ENCODE results near the gene ZFR2.
"Not testable (repeated sequence)": the region's sequence is repeated elsewhere in the genome, so short reads cannot be mapped to it uniquely, and the experiment has no call there.

The ZFR2 gene

DNA sequence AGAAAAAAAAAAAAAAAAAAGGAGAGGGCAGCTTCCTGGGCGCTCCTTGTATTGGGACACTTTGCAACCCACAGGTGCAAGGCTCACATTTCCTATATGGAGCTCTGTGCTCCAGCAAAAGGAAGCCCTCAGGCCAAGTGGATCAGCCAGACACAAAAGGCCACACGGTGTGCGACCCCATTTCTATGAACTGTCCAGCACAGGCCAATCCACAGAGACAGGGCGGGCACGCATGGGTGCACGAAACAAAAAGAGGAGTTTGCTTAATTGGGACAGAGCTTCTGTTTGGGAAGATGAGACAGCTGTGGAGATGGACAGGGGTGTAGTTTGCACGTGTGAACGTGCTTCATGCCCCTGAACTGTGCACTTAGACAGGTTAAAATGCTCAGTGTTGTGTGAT, 51.1 kb downstream of the ZFR2 start:
- H2AFZ ChIP-seq (ENCODE audit: low read depth, low read length), result no peak overlapping the region
- H4K20me1 ChIP-seq (ENCODE audit: insufficient read depth, low read length), result no peaks in the 10 kb centered on the region
- H3K9me3 ChIP-seq (ENCODE audit: insufficient read depth, low read length, severe bottlenecking), result no peaks in the 10 kb centered on the region
- no peaks in the 10 kb centered on the region for H3K79me2 ChIP-seq (ENCODE audit: insufficient read depth, low read length)
- no peak overlapping the region for H3K9ac ChIP-seq (ENCODE audit: low read depth, low read length)
- H3K27me3 ChIP-seq (ENCODE audit: insufficient read depth, low read length, poor library complexity), result no peaks in the 10 kb centered on the region
- no peak for DNase-seq
- H3K27ac ChIP-seq (ENCODE audit: low read length), result no peak overlapping the region
- TF ChIP-seq EZH2 (IDR thresholded peaks at IDR 0.05; ENCODE audit: borderline replicate concordance, low read depth, low read length, severe bottlenecking), result no peak
- ATAC-seq (ENCODE audit: insufficient read depth, low read depth), result no peak
- H3K4me3 ChIP-seq (ENCODE audit: low read depth in 1 of 2, low read length in 2 of 2), result no peak overlapping the region
- H3K4me1 ChIP-seq (ENCODE audit: insufficient read depth, low read length), result peaks cover 18% of the 10 kb centered on the region
- no peaks in the 10 kb centered on the region for H3K36me3 ChIP-seq (ENCODE audit: insufficient read depth, low read length)
- no peak overlapping the region for H3K4me2 ChIP-seq (ENCODE audit: insufficient read depth, low read length)

DNA sequence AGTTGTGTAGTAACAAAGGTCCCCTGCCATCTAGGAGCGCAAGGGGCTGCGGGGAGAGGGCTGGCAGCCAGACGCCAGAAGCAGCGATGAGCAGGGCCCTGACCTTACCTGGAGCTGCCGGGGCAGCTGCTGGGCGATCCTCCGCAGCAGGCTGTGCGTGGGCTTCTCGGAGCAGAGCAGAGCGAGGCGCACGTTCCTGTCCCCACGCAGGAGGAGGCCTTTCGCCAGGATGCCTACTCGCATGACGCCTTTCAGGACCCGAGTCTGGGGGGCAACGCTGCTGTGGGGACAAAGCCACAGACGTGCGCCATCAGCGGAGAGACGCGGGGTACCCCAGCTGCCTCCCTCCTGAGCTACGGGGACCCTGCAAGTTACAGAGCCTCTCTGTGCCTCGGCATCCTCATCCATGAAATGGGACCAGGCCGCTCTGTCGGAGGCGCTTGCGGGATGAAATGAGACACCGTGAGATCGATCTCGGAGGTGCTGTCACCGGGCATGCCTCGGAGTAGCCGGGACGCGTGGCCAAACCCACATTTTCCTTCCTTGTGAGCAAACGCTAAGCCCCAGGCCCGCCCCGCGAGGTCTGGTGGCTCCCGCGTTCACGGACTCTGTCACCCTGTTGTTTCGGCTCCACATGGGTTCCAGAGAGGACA, 52.1 kb downstream of the ZFR2 start:
- Histone ChIP-seq H3K4me1 (ENCODE audit: insufficient read depth, low read length) (peaks cover 24% of the 10 kb centered on the region), H3K36me3 (ENCODE audit: insufficient read depth, low read length) (no peaks in the 10 kb centered on the region), H2AFZ (ENCODE audit: low read depth, low read length) (no peak overlapping the region), H3K4me3 (ENCODE audit: low read depth in 1 of 2, low read length in 2 of 2) (no peak overlapping the region), H3K9me3 (ENCODE audit: insufficient read depth, low read length, severe bottlenecking) (no peaks in the 10 kb centered on the region), H3K27me3 (ENCODE audit: insufficient read depth, low read length, poor library complexity) (no peaks in the 10 kb centered on the region), H4K20me1 (ENCODE audit: insufficient read depth, low read length) (no peaks in the 10 kb centered on the region), H3K4me2 (ENCODE audit: insufficient read depth, low read length) (no peak overlapping the region), H3K27ac (ENCODE audit: low read length) (no peak overlapping the region), H3K79me2 (ENCODE audit: insufficient read depth, low read length) (no peaks in the 10 kb centered on the region), H3K9ac (ENCODE audit: low read depth, low read length) (no peak overlapping the region)
- ATAC-seq (ENCODE audit: insufficient read depth, low read depth) (no peak), DNase-seq (no peak)
- TF ChIP-seq EZH2 (IDR thresholded peaks at IDR 0.05; ENCODE audit: borderline replicate concordance, low read depth, low read length, severe bottlenecking), result no peak
- TF ChIP-seq, protein P1, sequence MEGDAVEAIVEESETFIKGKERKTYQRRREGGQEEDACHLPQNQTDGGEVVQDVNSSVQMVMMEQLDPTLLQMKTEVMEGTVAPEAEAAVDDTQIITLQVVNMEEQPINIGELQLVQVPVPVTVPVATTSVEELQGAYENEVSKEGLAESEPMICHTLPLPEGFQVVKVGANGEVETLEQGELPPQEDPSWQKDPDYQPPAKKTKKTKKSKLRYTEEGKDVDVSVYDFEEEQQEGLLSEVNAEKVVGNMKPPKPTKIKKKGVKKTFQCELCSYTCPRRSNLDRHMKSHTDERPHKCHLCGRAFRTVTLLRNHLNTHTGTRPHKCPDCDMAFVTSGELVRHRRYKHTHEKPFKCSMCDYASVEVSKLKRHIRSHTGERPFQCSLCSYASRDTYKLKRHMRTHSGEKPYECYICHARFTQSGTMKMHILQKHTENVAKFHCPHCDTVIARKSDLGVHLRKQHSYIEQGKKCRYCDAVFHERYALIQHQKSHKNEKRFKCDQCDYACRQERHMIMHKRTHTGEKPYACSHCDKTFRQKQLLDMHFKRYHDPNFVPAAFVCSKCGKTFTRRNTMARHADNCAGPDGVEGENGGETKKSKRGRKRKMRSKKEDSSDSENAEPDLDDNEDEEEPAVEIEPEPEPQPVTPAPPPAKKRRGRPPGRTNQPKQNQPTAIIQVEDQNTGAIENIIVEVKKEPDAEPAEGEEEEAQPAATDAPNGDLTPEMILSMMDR (IDR thresholded peaks at IDR 0.05; ENCODE audit: borderline replicate concordance, extremely low read depth, low read length, poor library complexity, severe bottlenecking), result no peak

DNA sequence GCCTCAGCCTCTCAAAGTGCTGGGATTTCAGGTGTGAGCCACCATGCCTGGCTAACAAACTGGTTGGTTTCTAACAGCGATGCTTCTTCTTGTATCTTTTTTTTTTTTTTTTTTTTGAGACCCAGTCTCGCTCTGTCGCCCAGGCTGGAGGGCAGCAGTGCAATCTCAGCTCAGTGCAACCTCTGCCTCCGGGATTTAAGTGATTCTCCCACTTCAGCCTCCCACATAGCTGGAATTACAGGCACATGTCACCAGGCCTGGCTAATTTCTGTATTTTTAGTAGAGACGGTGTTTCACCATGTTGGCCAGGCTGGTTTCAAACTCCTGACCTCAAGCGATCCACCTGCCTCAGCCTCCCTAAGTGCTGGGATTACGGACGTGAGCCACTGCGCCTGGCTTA, 52.7 kb downstream of the ZFR2 start:
- not testable (repeated sequence) for DNase-seq; H3K4me2 ChIP-seq (ENCODE audit: insufficient read depth, low read length); H3K9me3 ChIP-seq (ENCODE audit: insufficient read depth, low read length, severe bottlenecking); H4K20me1 ChIP-seq (ENCODE audit: insufficient read depth, low read length); H3K36me3 ChIP-seq (ENCODE audit: insufficient read depth, low read length); ATAC-seq (ENCODE audit: insufficient read depth, low read depth); H3K27ac ChIP-seq (ENCODE audit: low read length); H3K9ac ChIP-seq (ENCODE audit: low read depth, low read length); H3K27me3 ChIP-seq (ENCODE audit: insufficient read depth, low read length, poor library complexity); H3K79me2 ChIP-seq (ENCODE audit: insufficient read depth, low read length); H3K4me3 ChIP-seq (ENCODE audit: low read depth in 1 of 2, low read length in 2 of 2); H2AFZ ChIP-seq (ENCODE audit: low read depth, low read length)
- peaks cover 24% of the 10 kb centered on the region for H3K4me1 ChIP-seq (ENCODE audit: insufficient read depth, low read length)

DNA sequence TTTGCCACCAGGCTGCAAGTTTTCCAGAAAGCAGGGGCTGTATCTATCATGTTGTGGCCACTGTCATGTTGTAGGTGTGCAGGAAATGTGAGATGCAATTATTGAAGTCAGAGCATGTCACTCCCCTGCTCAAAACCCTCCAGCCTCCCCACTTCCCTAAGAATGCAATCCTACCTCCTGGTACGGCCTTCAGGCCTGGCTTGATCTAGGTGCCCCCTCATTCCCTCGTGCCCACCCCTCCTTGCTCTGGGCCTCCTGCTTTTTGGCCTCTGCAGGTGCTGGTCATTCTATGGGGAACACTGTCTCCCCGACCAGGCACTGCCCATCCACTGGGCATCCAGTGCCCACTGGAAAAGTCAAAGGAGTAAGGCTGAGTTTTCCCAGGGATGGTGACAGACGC, 54.2 kb downstream of the ZFR2 start:
- no peaks in the 10 kb centered on the region for H3K79me2 ChIP-seq (ENCODE audit: insufficient read depth, low read length)
- no peak for TF ChIP-seq EZH2 (IDR thresholded peaks at IDR 0.05; ENCODE audit: borderline replicate concordance, low read depth, low read length, severe bottlenecking)
- TF ChIP-seq, protein P1 (IDR thresholded peaks at IDR 0.05; ENCODE audit: borderline replicate concordance, extremely low read depth, low read length, poor library complexity, severe bottlenecking), result no peak
- ATAC-seq (ENCODE audit: insufficient read depth, low read depth) (no peak), DNase-seq (no peak)
- peaks cover 24% of the 10 kb centered on the region for H3K4me1 ChIP-seq (ENCODE audit: insufficient read depth, low read length)
- H4K20me1 ChIP-seq (ENCODE audit: insufficient read depth, low read length), result no peaks in the 10 kb centered on the region
- no peak overlapping the region for H3K9ac ChIP-seq (ENCODE audit: low read depth, low read length)
- no peak overlapping the region for H3K4me3 ChIP-seq (ENCODE audit: low read depth in 1 of 2, low read length in 2 of 2)
- H2AFZ ChIP-seq (ENCODE audit: low read depth, low read length), result no peak overlapping the region
- no peaks in the 10 kb centered on the region for H3K27me3 ChIP-seq (ENCODE audit: insufficient read depth, low read length, poor library complexity)
- no peaks in the 10 kb centered on the region for H3K9me3 ChIP-seq (ENCODE audit: insufficient read depth, low read length, severe bottlenecking)
- H3K4me2 ChIP-seq (ENCODE audit: insufficient read depth, low read length), result no peak overlapping the region
- H3K36me3 ChIP-seq (ENCODE audit: insufficient read depth, low read length), result no peaks in the 10 kb centered on the region
- peak overlapping the region; percentile 66; the same call in 1 of the 2 replicates for H3K27ac ChIP-seq (ENCODE audit: low read length)

Measured in DND-41 (cell line).